ENCODE measurements around the gene TANGO6.

Gene TANGO6

GRCh38 chr16:69114976-69115355 lies 271.6 kb downstream of the TANGO6 start:
- Histone ChIP-seq H3K27me3 (ENCODE audit: control insufficient read depth, insufficient read depth, low read length, poor library complexity, severe bottlenecking) (no peaks in the 10 kb centered on the region), H3K9me3 (ENCODE audit: control insufficient read depth, low read length) (no peaks in the 10 kb centered on the region), H3K27ac (ENCODE audit: insufficient read depth, low read depth, low read length, poor library complexity, severe bottlenecking) (no peak overlapping the region), H3K4me1 (ENCODE audit: control insufficient read depth, insufficient read depth, low read length) (no peaks in the 10 kb centered on the region), H3K4me3 (ENCODE audit: insufficient read depth, low read depth, low read length) (no peak overlapping the region), H3K36me3 (ENCODE audit: control insufficient read depth, insufficient read depth, low read length) (peaks cover 46% of the 10 kb centered on the region)
- 97 to 99% methylated on average over 6 of the region's 6 CpGs for WGBS, 2 experiments

- WGBS, 2 experiments: 96 to 98% methylated on average over 5 of the region's 5 CpGs
- H3K9me3 ChIP-seq (ENCODE audit: control insufficient read depth, low read length): no peaks in the 10 kb centered on the region
- H3K4me1 ChIP-seq (ENCODE audit: control insufficient read depth, insufficient read depth, low read length): no peaks in the 10 kb centered on the region
- no peak overlapping the region for H3K27ac ChIP-seq (ENCODE audit: insufficient read depth, low read depth, low read length, poor library complexity, severe bottlenecking)
- H3K4me3 ChIP-seq (ENCODE audit: insufficient read depth, low read depth, low read length): no peak overlapping the region
- H3K27me3 ChIP-seq (ENCODE audit: control insufficient read depth, insufficient read depth, low read length, poor library complexity, severe bottlenecking): no peaks in the 10 kb centered on the region
- H3K36me3 ChIP-seq (ENCODE audit: control insufficient read depth, insufficient read depth, low read length): peaks cover 50% of the 10 kb centered on the region
Observed at GRCh38 chr16:69115361-69115760, 272.0 kb downstream of the TANGO6 start.

- H3K27me3 ChIP-seq (ENCODE audit: control insufficient read depth, insufficient read depth, low read length, poor library complexity, severe bottlenecking): no peaks in the 10 kb centered on the region
- H3K27ac ChIP-seq (ENCODE audit: insufficient read depth, low read depth, low read length, poor library complexity, severe bottlenecking): no peak overlapping the region
- no peaks in the 10 kb centered on the region for H3K9me3 ChIP-seq (ENCODE audit: control insufficient read depth, low read length)
- WGBS, 2 experiments: 91 to 93% methylated on average over 1 of the region's 1 CpG
- H3K36me3 ChIP-seq (ENCODE audit: control insufficient read depth, insufficient read depth, low read length): peaks cover 52% of the 10 kb centered on the region
- H3K4me1 ChIP-seq (ENCODE audit: control insufficient read depth, insufficient read depth, low read length): no peaks in the 10 kb centered on the region
- H3K4me3 ChIP-seq (ENCODE audit: insufficient read depth, low read depth, low read length): no peak overlapping the region
Observed at GRCh38 chr16:69115837-69116236, 272.5 kb downstream of the TANGO6 start.

GRCh38 chr16:69116256-69116875 lies 273.0 kb downstream of the TANGO6 start:
- H3K36me3 ChIP-seq (ENCODE audit: control insufficient read depth, insufficient read depth, low read length): peaks cover 58% of the 10 kb centered on the region

GRCh38 chr16:69116906-69117305 lies 273.6 kb downstream of the TANGO6 start:
- H3K27me3 ChIP-seq (ENCODE audit: control insufficient read depth, insufficient read depth, low read length, poor library complexity, severe bottlenecking): no peaks in the 10 kb centered on the region
- 92% methylated on average over 6 of the region's 6 CpGs for WGBS, 2 experiments
- H3K36me3 ChIP-seq (ENCODE audit: control insufficient read depth, insufficient read depth, low read length): peaks cover 58% of the 10 kb centered on the region
- no peak overlapping the region for H3K27ac ChIP-seq (ENCODE audit: insufficient read depth, low read depth, low read length, poor library complexity, severe bottlenecking)
- no peaks in the 10 kb centered on the region for H3K9me3 ChIP-seq (ENCODE audit: control insufficient read depth, low read length)
- no peak overlapping the region for H3K4me3 ChIP-seq (ENCODE audit: insufficient read depth, low read depth, low read length)
- no peaks in the 10 kb centered on the region for H3K4me1 ChIP-seq (ENCODE audit: control insufficient read depth, insufficient read depth, low read length)

More at GRCh38 chr16:69116256-69116875, 273.0 kb downstream of the TANGO6 start:
- no peak overlapping the region for H3K27ac ChIP-seq (ENCODE audit: insufficient read depth, low read depth, low read length, poor library complexity, severe bottlenecking)
- no peak overlapping the region for H3K4me3 ChIP-seq (ENCODE audit: insufficient read depth, low read depth, low read length)
- no peaks in the 10 kb centered on the region for H3K27me3 ChIP-seq (ENCODE audit: control insufficient read depth, insufficient read depth, low read length, poor library complexity, severe bottlenecking)
- WGBS, 2 experiments: 95% methylated on average over 7 of the region's 7 CpGs
- no peaks in the 10 kb centered on the region for H3K4me1 ChIP-seq (ENCODE audit: control insufficient read depth, insufficient read depth, low read length)
- no peaks in the 10 kb centered on the region for H3K9me3 ChIP-seq (ENCODE audit: control insufficient read depth, low read length)

GRCh38 chr16:69118468-69118867 lies 275.1 kb downstream of the TANGO6 start:
- 94% methylated on average over 2 of the region's 2 CpGs for WGBS, 2 experiments
- no peak overlapping the region for H3K27ac ChIP-seq (ENCODE audit: insufficient read depth, low read depth, low read length, poor library complexity, severe bottlenecking)
- peaks cover 58% of the 10 kb centered on the region for H3K36me3 ChIP-seq (ENCODE audit: control insufficient read depth, insufficient read depth, low read length)
- H3K27me3 ChIP-seq (ENCODE audit: control insufficient read depth, insufficient read depth, low read length, poor library complexity, severe bottlenecking): no peaks in the 10 kb centered on the region
- no peak overlapping the region for H3K4me3 ChIP-seq (ENCODE audit: insufficient read depth, low read depth, low read length)
- H3K9me3 ChIP-seq (ENCODE audit: control insufficient read depth, low read length): no peaks in the 10 kb centered on the region
- no peaks in the 10 kb centered on the region for H3K4me1 ChIP-seq (ENCODE audit: control insufficient read depth, insufficient read depth, low read length)

- Histone ChIP-seq H3K4me3 (ENCODE audit: insufficient read depth, low read depth, low read length) (no peak overlapping the region), H3K27ac (ENCODE audit: insufficient read depth, low read depth, low read length, poor library complexity, severe bottlenecking) (no peak overlapping the region), H3K27me3 (ENCODE audit: control insufficient read depth, insufficient read depth, low read length, poor library complexity, severe bottlenecking) (no peaks in the 10 kb centered on the region), H3K9me3 (ENCODE audit: control insufficient read depth, low read length) (no peaks in the 10 kb centered on the region), H3K4me1 (ENCODE audit: control insufficient read depth, insufficient read depth, low read length) (no peaks in the 10 kb centered on the region), H3K36me3 (ENCODE audit: control insufficient read depth, insufficient read depth, low read length) (peaks cover 58% of the 10 kb centered on the region)
- WGBS, 2 experiments: 96 to 97% methylated on average over 2 of the region's 2 CpGs
Observed at GRCh38 chr16:69118994-69119393, 275.7 kb downstream of the TANGO6 start.

- Histone ChIP-seq H3K27ac (ENCODE audit: insufficient read depth, low read depth, low read length, poor library complexity, severe bottlenecking) (no peak overlapping the region), H3K9me3 (ENCODE audit: control insufficient read depth, low read length) (no peaks in the 10 kb centered on the region), H3K27me3 (ENCODE audit: control insufficient read depth, insufficient read depth, low read length, poor library complexity, severe bottlenecking) (no peaks in the 10 kb centered on the region), H3K4me3 (ENCODE audit: insufficient read depth, low read depth, low read length) (no peak overlapping the region), H3K36me3 (ENCODE audit: control insufficient read depth, insufficient read depth, low read length) (peaks cover 54% of the 10 kb centered on the region), H3K4me1 (ENCODE audit: control insufficient read depth, insufficient read depth, low read length) (no peaks in the 10 kb centered on the region)
- WGBS, 2 experiments: 95 to 97% methylated on average over 2 of the region's 2 CpGs
Observed at GRCh38 chr16:69119536-69119935, 276.2 kb downstream of the TANGO6 start.

- no peak overlapping the region for H3K4me3 ChIP-seq (ENCODE audit: insufficient read depth, low read depth, low read length)
- no peak overlapping the region for H3K27ac ChIP-seq (ENCODE audit: insufficient read depth, low read depth, low read length, poor library complexity, severe bottlenecking)
- H3K9me3 ChIP-seq (ENCODE audit: control insufficient read depth, low read length): no peaks in the 10 kb centered on the region
- H3K4me1 ChIP-seq (ENCODE audit: control insufficient read depth, insufficient read depth, low read length): no peaks in the 10 kb centered on the region
- no peaks in the 10 kb centered on the region for H3K27me3 ChIP-seq (ENCODE audit: control insufficient read depth, insufficient read depth, low read length, poor library complexity, severe bottlenecking)
- WGBS, 2 experiments: 95 to 96% methylated on average over 19 of the region's 19 CpGs
- peaks cover 50% of the 10 kb centered on the region for H3K36me3 ChIP-seq (ENCODE audit: control insufficient read depth, insufficient read depth, low read length)
Observed at GRCh38 chr16:69120096-69120664, 276.8 kb downstream of the TANGO6 start.

GRCh38 chr16:69123910-69124309 lies 280.6 kb downstream of the TANGO6 start:
- Histone ChIP-seq H3K4me1 (ENCODE audit: control insufficient read depth, insufficient read depth, low read length) (no peaks in the 10 kb centered on the region), H3K9me3 (ENCODE audit: control insufficient read depth, low read length) (no peaks in the 10 kb centered on the region), H3K27ac (ENCODE audit: insufficient read depth, low read depth, low read length, poor library complexity, severe bottlenecking) (no peak overlapping the region), H3K27me3 (ENCODE audit: control insufficient read depth, insufficient read depth, low read length, poor library complexity, severe bottlenecking) (no peaks in the 10 kb centered on the region), H3K36me3 (ENCODE audit: control insufficient read depth, insufficient read depth, low read length) (peaks cover 25% of the 10 kb centered on the region), H3K4me3 (ENCODE audit: insufficient read depth, low read depth, low read length) (no peak overlapping the region)
- 92 to 95% methylated on average over 3 of the region's 3 CpGs for WGBS, 2 experiments
